SU-DHL-6 (cell line): ENCODE results near the gene PLAAT3.
"Not testable (repeated sequence)": the region's sequence is repeated elsewhere in the genome, so short reads cannot be mapped to it uniquely, and the experiment has no call there.

Source experiments
- EZH2phosphoT487 ChIP-seq: fragments of 200-600 bp; sonication (generic), shearing (Covaris generic); conservative IDR thresholded peaks from 2 replicates; pipeline ENCODE4 v1.6.1; 2018; ENCODE audit warnings: mild to moderate bottlenecking, antibody characterized with exemption, low read length, moderate library complexity, mixed read lengths
- TF ChIP-seq, protein P1 (sequence below): fragments of 200-600 bp; sonication (generic); IDR thresholded peaks from one replicate; pipeline ENCODE4 v1.5.1; 2017; ENCODE audit warnings: antibody characterized with exemption, mild to moderate bottlenecking, low read length, moderate library complexity; ENCODE audit not compliant: insufficient read depth, poor library complexity, severe bottlenecking

- TF ChIP-seq, protein P1, sequence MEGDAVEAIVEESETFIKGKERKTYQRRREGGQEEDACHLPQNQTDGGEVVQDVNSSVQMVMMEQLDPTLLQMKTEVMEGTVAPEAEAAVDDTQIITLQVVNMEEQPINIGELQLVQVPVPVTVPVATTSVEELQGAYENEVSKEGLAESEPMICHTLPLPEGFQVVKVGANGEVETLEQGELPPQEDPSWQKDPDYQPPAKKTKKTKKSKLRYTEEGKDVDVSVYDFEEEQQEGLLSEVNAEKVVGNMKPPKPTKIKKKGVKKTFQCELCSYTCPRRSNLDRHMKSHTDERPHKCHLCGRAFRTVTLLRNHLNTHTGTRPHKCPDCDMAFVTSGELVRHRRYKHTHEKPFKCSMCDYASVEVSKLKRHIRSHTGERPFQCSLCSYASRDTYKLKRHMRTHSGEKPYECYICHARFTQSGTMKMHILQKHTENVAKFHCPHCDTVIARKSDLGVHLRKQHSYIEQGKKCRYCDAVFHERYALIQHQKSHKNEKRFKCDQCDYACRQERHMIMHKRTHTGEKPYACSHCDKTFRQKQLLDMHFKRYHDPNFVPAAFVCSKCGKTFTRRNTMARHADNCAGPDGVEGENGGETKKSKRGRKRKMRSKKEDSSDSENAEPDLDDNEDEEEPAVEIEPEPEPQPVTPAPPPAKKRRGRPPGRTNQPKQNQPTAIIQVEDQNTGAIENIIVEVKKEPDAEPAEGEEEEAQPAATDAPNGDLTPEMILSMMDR: not testable (repeated sequence)
- not testable (repeated sequence) for TF ChIP-seq EZH2phosphoT487
Measured at GRCh38 chr11:63528156-63528555, 86.1 kb downstream of the PLAAT3 start.
